C1 segment of cervical spinal cord (tissue), 14 donors: ENCODE measurements around the gene SARS1.

ENCODE experiments used
- DNase-seq, 14 donors: peaks; one replicate each; lab custom pipeline; 2025; lab: John Stamatoyannopoulos, UW

Gene SARS1

DNA sequence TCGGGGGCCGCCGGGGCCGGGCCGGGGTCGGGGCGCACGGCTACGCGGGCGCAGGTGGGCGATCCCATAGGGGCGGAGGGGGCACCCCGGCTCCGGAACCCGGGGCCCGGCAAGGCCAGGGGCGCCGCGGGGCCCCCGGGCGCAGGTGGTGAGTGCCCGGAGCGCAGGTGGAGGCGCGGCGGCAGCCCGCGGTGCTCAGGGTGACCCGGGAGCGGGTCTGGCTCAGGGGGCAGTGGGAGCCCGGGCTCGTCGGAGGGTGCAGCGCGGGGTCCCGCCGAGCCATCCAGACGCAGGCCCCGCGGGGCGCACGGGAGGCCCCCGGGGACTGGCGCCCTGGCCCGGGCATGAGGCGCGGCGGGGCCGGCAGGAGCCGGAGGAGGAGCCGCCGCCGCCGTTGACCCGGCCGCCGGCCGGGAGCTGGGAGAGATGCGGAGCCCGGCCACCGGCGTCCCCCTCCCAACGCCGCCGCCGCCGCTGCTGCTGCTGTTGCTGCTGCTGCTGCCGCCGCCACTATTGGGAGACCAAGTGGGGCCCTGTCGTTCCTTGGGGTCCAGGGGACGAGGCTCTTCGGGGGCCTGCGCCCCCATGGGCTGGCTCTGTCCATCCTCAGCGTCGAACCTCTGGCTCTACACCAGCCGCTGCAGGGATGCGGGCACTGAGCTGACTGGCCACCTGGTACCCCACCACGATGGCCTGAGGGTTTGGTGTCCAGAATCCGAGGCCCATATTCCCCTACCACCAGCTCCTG lies 36.1 kb downstream of the SARS1 start:
- DNase-seq, result peak in 1 of 14 donors; percentile 12

- DNase-seq, result no peak
Measured at GRCh38 chr1:109250454-109251276, 36.9 kb downstream of the SARS1 start.

GRCh38 chr1:109251277-109252166 lies 37.8 kb downstream of the SARS1 start:
- DNase-seq, result no peak

- DNase-seq, result no peak
Measured at GRCh38 chr1:109252167-109252892, 38.6 kb downstream of the SARS1 start.

- DNase-seq, result peak; percentile 26 to 88 (median 78)
Measured at GRCh38 chr1:109252893-109253802, 39.4 kb downstream of the SARS1 start.

DNA sequence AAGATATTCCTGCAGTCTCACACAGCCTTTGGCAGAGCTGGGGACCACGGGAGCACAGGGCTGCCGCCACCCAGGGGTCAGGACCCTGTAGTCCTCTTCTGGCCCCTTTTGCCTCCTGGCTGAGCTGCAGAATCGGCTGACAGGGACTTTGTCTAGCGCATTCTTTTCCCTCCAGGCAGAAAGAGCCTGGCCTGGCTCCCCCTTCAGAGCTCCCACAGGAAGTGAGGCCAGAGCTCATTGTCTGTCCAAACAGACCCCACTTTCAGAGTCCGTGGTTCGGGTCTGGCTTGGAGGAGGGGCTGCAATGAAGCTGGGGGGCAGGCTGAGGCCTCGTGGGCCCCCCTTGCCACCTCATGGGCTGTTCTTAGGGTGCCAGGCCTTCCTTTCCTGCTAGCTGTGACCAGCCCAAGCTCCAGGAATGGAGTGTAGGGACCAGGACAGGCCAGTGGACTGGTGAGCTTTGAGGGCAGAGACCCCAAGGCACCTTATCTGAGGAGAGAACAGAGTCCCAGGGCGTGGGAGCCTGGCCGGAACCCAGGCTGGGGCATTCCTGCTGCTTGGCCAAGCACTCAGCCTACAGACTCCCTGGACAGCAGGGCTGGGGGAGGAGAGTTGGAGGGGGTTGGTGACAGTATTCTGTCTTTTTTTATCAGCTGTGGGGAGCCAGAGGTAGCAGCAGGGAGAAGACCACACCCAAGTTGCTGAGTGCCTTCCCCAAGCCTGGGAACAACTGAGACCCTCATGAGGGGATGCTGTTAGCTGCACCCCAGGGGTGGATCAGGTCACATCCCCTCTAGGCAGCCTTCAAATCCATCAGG lies 40.3 kb downstream of the SARS1 start:
- peak in 1 of 14 donors; percentile 82 for DNase-seq

DNA sequence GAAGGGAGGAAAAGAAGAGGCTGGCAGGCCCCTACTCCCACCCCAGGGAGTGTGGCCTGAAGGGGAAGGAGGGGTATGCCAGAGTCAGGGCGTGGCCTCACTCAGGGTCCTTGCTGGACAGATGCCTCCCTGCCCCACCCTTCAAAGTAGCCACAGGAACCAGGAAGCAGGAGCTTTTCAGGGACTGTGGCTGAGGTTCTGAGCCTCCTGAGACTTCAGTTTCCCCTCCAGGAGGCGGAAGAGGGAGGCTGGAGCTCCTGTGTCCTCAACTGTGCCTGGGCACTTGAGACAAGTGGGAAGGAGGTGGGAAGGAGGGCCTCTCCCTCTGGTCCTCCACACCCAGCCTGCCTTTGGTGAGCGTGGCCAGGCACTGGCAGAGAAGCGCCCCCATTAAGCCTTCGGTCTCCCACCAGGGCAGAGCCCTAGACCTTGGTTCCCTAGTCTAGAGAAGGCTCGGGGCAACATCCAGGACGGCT lies 40.9 kb downstream of the SARS1 start:
- DNase-seq, result no peak

GRCh38 chr1:109255097-109255651 lies 41.5 kb downstream of the SARS1 start:
- peak in 1 of 14 donors; percentile 42 for DNase-seq

DNA sequence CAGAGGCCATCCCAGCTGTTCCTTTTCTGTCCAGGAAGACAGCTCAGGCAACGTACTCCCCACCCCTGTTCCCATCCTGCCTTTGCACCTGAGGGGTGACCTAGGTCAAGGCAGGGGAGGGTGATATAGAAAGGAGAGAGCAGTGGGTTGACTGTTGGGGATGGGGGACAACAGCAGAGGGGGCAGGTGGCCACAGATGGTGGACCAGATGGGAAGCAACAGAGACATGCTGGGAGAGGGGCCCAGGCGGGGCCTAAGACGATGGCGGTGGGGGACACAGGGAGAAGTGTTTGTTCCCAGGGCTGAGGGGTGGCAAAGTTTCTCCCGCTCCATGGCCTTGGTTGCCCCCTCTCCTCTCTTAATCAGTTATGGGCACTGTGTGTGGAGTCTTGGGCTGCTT lies 42.0 kb downstream of the SARS1 start:
- no peak for DNase-seq

- DNase-seq, result no peak
Measured at GRCh38 chr1:109256085-109256484, 42.4 kb downstream of the SARS1 start.

DNA sequence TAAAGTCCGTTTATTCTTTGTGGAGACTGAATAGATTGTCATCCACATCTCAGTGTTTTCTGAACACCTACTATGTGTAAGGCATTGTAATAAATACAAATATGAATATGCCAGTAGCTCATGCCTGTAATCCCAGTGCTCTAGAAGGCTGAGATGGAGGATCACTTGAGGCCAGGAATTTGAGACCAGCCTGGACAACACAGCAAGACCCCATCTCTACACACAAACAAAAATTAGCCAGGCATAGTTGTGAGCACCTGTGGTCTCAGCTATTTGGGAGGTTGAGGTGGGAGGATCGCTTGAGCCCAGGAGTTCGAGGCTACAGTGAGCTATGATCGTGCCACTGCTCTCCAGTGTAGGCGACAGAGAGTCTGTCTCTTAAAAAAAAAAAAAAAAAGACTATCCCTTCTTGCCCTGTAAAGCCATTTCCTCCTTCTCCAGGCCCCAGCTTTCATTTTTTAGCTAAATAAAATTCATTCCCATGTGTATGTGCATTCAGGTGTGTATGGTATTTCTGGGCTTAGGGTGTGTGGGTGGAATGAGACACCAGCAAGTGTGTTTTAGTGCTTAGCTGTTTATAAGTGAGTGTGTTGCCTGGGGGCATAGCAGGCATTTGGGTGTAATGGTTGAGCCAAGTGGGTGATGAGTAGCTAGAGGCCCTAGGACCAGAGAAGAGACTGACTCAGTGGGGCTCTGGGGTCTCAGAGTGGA lies 43.4 kb downstream of the SARS1 start:
- DNase-seq, result no peak

- DNase-seq, result no peak
Measured at GRCh38 chr1:109257682-109258421, 44.1 kb downstream of the SARS1 start.

- DNase-seq, result no peak
Measured at GRCh38 chr1:109258481-109259466, 45.1 kb downstream of the SARS1 start.

GRCh38 chr1:109259674-109260557 lies 46.2 kb downstream of the SARS1 start:
- DNase-seq, result no peak

GRCh38 chr1:109261006-109261405 lies 47.3 kb downstream of the SARS1 start:
- DNase-seq, result no peak
